ENCODE measurements around the gene NUCKS1.

NUCKS1 gene

GRCh38 chr1:205663286-205663936, 86.6 kb downstream of the NUCKS1 start:
- peaks cover 3% of the 10 kb centered on the region for H3K27me3 Mint-ChIP-seq
- H3K36me3 Mint-ChIP-seq: no peaks in the 10 kb centered on the region
- no peak overlapping the region for H3K27ac Mint-ChIP-seq
- no peaks in the 10 kb centered on the region for H3K4me1 Mint-ChIP-seq
- no peaks in the 10 kb centered on the region for H3K9me3 Mint-ChIP-seq
- no peak overlapping the region for H3K4me3 Mint-ChIP-seq
